Activated T-helper 1 cell treated with anti-CD3 and anti-CD28 coated beads, Interleukin-2, amount 50 U/mL, for 16 hours (primary cell): Measurements from ENCODE around the gene WWP2.

Source experiments
- DNase-seq, 2 donors: peaks; one replicate each; pipeline ENCODE4 v3.0.0-alpha.2; 2020; ENCODE audit warnings: low read depth in 1 of 2, low spot score in 1 of 2

WWP2 gene

DNA sequence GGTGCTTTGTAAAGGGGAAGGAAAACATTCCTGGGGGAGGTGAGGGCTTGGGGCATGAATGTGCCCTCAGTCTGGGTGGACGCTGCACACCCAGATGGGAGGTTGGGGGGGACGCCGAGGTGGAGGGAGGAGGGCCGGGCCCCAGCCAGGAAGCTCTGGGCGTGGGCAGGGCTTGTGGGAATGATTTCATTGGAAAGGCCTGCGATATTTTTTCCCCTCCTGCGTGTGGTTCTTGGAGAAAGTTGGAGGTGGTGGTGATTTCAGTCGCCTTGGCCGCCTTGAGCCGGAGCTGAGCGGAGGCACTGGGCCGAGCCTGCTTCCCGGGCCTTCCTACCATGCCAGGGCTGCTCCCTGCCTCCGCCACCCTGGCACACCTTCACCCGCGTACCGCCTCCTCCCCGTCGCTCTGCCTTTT lies 162.7 kb downstream of the WWP2 start:
- no peak for DNase-seq

DNA sequence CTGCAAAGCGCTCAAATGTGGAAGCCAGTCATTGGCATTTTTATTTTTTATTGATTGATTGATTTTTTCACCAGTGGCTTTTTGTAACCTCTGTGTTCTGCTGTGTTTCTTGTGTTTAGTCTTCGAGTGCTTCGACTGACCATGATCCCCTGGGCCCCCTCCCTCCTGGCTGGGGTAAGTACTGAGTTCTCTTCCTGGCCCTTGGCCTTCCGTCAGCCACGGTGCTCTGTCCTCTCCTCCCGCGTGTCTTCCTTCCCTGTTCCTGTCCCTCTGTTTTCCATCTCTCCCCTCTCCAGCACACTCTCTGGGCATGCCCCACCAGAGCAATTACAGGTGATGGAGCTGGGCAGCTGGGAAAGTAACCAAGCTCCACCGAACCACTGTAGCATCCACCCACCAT lies 163.2 kb downstream of the WWP2 start:
- DNase-seq = no peak

DNA sequence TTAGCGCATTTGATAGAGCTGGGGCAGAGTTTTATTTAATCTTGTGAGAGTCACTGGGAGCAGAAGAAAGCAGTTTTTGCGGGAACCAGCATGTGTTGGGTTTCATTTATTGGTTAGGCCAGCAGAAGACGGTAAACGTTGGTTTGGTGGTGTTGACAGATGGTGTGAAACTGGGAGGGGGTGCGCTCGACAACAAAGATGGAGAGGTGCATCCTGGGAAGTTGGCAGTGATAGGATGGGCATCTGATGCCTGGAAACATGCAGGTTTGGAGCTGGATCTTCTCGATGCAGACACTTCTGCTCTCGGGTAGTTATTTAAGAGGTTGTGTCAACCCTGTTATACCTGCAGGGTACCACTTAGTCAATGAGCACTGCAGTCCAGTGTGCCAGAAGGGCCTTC lies 164.1 kb downstream of the WWP2 start:
- DNase-seq = no peak

DNA sequence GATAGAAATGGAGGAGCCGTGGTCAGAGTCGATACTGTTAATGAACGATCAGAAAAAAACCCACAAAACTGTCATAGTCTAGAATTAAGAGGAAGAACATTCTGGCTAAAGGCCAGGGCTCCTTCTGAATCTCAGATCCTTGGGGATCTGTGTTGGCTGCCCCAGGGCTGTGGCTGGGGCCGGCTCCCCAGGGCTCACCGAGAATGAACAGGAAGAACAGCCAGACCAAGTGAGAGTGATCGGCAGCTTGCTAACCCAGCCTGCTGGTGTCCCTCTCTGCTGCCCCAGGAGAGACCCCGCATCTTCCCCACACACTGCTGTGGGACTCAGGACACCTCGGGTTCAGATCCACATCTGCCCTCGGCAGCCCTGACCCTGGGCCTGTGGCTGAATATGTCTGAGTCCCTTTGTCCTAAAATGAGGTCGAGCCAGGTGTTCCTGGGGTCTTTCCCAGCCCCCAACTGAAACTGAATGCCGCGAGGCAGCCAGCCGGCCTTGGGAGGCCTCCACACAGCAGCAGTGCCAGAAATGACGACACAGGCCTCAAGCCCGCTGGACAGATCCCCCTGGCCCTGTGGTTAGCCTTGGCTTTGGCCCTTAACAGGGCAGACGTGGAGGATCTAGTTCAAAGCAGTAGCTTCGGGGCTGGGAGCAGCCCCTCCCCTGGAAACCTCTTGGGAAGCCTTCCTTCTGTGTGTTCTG lies 165.1 kb downstream of the WWP2 start:
- no peak for DNase-seq

DNA sequence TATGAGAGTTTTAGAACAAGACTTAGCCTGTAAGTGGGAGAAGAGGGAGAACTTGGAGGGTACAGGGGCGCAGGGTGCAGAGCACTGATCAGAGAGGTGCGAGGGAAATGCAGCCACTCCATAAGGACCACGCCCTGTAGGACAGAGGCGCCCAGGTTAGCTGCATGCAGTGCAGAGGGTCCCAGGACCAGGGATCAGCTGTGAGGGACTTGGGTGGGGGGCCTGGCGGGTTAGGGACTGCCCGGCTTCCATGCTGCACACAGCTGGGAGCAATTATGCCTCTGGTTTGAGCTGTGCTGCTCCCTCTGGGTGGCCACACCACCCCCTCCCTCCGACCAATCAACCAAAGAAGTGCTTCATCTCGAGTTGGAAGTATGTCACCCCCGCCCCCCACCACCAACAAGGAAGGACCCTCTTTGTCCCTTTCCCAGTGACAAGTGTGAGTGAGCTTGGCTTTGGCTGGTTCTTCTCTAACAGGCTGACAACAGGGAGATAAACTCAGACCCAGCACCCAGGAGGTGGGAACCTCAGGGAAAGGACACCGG lies 166.8 kb downstream of the WWP2 start:
- no peak for DNase-seq

DNA sequence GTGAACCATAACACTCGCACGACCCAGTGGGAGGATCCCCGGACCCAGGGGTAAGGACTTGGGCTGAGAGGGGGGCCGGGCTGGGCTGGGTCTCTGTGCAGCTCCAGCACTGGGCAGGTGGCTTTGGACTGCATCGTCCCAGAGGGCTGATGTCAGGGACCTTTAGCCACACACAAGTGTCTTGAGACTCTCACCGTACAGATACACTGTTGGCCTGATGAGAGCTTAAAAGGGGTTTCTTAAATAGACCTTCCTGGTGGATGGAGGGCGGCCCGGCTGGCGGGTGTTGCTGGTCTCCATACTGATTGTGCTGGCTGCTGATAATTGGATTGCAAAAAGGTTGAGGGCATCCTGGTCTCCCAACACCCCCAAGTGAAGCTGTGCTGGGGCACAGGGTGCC lies 167.3 kb downstream of the WWP2 start:
- DNase-seq = no peak

DNA sequence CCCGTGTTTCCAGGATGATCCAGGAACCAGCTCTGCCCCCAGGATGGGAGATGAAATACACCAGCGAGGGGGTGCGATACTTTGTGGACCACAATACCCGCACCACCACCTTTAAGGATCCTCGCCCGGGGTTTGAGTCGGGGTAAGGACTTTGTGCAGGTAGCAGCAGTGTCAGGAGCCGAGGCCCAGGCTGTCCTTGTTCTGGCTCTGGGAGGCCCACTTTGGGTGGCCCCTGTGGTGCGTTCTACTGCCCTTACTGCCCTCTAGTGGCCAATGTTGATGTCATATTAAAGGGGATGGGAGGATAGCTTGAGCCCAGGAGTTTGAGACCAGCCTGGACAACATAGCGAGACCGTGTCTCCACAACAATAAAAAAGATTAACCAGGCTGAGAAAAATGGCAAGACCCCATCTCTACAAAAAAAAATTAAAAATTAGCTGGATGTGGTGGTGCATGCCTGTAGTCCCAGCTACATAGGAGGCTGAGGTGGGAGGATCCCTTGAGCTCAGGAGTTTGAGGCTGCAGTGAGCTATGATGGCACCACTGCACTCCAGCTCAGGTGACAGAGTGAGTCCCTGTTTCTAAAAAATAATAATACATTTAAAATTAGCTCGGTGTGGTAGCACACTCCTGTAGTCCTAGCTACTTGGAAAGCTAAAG lies 168.1 kb downstream of the WWP2 start:
- DNase-seq = no peak

DNA sequence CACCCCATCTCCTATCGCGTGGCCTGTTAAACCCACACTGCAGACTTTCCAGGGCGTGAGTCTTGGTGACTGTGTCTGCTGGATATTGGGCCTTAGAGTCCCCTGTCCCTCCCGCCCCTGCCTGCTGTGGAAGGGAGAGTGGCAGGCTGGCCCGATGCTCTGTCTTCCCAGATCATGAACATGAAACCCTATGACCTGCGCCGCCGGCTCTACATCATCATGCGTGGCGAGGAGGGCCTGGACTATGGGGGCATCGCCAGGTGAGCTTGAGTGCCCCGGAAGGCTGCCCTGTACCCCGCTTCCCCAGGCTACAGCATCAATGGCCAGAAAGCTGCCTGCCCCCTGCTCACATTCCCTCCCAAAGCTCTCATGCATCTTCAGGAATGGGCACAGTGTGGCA lies 169.5 kb downstream of the WWP2 start:
- no peak for DNase-seq

DNA sequence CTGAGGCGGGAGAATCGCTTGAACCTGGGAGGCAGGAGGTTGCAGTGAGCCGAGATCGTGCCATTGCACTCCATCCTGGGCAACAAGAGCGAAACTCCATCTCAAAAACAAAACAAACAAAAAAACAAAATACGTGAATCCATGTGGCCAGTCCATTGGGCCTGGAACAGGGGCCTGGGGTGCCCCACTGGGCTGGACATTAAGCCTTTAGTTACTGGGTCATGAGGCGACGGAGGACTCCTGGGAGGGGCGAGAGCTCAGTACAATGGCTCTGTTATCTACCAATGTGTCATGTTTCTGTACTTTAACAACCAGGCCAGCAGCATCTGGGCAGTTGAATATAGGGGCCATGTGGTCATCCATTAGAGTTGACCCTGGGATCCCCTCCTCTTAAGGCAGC lies 170.1 kb downstream of the WWP2 start:
- no peak for DNase-seq

DNA sequence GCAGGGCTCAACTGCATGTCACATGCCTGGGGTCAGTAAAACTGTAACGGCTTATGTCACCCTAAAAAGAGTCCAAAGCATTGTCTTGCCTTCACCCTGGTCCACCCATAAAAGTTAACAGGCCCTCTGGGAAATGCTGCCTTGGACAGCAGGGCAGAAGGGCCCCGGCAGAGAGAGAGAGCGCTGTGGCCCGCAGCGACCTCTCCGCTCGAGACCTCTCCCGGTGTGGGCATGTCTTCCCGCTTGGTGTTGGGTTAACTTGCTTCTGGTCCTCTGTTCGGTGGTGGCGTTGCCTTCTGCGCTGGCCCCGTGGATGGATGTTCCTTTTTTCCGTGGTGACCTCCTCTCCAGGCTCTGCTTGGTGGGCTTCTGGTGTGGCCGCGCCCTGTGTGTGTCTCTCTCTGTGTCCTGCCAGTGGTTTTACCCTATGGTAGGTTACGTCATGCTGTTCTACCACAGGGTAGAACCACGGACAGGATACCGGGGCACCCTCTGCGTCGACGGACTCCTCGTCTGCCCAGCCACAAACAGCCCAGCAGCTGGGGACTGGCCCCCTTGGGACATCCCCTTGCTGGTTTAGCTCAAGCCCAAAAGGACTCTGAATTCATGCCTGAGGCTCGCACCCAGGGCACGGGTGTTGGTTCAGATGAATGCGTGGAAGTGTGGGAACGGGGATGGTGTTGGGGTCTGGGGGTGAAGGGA lies 170.7 kb downstream of the WWP2 start:
- no peak for DNase-seq

DNA sequence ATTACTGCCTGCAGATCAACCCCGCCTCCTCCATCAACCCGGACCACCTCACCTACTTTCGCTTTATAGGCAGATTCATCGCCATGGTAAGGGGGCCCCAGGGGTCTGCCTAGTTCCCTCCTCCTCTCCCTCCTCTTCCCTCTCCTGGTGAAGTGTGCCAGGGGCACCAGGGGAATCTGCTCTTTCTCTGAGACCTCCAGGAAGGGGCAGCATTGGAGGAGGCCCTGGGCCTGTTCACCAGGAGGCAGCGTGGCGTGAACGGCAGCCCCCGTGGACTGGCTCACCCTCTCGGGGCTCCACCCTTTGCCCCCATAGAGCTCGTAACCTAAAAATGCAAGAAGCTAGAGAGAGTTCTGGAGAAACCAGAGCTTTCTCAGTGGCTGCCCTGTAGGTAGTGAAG lies 171.9 kb downstream of the WWP2 start:
- no peak for DNase-seq

DNA sequence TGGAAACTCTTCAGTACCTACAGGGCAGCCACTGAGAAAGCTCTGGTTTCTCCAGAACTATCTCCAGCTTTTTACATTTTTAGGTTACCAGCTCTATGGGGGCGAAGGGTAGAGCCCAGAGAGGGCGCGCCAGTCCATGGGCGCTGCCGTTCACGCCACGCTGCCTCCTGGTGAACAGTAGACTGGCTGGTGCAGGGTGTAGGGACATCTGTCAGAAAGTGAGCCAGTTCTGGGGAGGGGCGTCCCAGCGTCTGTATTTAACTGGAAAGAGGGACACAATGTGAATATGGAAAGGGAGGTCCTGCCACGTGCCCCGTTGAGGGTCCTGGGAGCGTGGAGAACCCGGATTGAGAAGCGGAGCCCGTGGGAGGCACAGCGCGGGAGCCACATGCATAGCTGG lies 172.6 kb downstream of the WWP2 start:
- DNase-seq = no peak

DNA sequence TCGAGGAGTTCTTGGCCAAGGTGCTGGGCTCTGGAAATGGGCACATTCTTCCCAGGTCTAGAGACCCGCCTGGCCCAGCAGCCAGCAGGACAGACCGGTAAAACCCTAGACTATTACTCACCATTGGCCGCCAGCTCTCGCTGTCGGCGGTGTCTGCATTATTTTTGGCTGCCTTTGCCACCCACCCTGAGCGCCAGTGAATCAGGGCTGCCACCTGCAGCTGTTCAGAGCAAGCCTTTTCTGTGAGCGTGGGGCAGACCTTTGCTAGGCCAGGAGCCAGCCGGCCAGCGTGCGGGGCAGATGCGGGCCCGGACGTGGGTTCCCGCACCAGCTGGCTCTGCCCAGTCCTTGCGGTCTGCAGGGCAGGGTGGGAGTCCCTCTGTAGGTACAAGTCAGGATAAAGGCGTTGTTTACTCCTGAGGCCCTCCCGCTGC lies 173.2 kb downstream of the WWP2 start:
- no peak for DNase-seq

DNA sequence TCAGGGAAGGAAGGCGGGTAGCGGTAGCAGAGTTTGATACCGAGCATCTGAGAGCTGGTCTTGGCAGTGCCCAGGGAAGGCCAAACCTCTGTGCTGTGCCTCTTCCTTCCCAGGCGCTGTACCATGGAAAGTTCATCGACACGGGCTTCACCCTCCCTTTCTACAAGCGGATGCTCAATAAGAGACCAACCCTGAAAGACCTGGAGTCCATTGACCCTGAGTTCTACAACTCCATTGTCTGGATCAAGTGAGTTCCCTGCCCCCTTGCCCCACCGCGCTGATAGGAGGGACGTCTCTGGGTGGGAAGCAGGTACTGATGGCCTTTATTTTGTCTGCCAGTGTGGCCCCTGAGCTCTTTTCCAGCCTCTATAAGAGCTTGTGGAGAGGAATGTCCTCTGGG lies 173.6 kb downstream of the WWP2 start:
- no peak for DNase-seq

DNA sequence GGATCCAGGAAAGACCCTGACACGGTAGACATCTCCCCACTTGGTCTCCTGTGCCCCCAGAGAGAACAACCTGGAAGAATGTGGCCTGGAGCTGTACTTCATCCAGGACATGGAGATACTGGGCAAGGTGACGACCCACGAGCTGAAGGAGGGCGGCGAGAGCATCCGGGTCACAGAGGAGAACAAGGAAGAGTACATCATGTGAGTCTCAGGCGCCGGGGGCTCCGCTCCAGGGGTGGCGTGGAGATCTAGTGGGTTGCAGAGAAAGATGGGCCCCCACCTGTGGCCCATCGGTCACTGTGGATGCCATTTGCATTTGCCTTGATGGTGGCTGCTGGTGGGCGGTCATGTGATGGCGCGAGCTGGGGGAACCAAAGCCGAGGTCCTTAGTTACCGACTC lies 174.1 kb downstream of the WWP2 start:
- DNase-seq = no peak

DNA sequence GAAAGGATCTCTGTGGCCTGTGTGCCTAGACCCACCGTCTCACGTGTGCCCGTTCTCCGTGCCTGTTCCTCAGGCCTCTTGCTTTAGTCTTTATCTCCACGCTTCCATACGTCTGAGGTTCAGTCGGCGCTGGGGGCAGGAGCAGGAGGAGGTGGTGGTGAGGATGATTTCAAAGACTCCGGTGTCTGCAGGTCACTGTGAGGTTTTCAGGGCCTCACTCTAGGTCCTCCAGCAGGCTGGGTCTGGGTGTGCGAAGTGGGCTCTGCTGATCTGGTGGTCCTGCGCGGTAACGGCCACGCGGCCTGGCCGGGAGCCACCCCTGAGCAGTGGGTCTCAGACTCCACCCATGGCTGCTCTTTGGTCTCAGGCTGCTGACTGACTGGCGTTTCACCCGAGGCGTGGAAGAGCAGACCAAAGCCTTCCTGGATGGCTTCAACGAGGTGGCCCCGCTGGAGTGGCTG lies 174.6 kb downstream of the WWP2 start:
- no peak for DNase-seq

DNA sequence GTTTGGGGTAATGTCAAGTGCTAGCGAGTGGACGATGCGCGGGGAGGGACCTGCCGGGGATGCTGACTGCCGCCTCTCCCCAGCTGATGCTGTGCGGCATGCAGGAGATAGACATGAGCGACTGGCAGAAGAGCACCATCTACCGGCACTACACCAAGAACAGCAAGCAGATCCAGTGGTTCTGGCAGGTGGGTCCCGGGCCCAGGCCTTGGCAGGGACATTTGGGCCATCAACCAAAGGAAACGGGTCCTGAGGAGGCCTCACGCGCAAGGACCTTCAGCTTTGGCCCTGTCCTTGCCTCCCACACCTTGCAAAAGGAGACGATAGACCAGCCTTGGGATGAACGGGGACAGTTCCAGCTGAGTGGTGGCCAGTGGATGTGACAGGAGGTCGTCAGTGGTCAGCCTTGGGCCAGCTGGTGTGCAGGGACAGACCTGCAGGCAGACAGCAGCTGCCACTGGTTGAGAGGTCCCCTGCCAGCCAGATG lies 175.4 kb downstream of the WWP2 start:
- no peak for DNase-seq

DNA sequence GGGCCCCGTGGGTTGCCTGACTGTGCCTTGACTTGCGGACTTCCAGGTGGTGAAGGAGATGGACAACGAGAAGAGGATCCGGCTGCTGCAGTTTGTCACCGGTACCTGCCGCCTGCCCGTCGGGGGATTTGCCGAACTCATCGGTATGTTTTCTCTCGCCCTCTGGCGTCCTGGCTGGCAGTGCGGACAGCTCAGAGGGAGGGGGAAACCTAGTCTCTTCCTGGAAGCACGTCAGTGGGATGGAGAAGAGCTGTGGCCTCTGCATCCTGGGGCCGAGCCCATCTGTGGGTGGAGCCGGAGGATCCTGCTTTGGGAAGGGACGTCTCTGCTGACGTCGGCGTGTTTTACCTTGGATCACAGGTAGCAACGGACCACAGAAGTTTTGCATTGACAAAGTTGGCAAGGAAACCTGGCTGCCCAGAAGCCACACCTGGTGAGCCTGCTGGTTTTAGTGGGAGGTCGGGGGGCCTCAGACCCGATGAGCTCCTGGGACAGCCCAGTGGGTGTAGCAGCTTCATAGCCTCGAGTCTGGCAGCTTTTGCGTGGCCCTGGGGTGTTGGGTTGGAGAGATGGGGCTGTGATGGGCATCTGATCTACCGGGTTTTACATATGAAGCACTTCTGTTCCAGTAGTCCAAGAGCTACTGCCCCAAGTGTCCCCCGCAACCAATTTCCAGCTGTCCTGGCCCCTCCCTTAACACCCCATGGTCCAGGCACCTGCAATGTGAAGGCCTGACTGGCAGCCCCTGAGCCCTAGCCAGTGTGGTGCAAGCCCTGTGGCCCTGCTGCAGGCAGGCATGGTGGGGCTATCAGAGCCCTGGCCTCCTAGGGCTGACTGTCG lies 177.1 kb downstream of the WWP2 start:
- DNase-seq = no peak

DNA sequence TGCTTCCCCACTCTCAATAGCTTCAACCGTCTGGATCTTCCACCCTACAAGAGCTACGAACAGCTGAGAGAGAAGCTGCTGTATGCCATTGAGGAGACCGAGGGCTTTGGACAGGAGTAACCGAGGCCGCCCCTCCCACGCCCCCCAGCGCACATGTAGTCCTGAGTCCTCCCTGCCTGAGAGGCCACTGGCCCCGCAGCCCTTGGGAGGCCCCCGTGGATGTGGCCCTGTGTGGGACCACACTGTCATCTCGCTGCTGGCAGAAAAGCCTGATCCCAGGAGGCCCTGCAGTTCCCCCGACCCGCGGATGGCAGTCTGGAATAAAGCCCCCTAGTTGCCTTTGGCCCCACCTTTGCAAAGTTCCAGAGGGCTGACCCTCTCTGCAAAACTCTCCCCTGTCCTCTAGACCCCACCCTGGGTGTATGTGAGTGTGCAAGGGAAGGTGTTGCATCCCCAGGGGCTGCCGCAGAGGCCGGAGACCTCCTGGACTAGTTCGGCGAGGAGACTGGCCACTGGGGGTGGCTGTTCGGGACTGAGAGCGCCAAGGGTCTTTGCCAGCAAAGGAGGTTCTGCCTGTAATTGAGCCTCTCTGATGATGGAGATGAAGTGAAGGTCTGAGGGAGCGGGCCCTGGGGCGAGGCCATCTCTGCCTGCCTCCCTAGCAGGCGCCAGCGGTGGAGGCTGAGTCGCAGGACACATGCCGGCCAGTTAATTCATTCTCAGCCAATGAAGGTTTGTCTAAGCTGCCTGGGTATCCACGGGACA lies 177.9 kb downstream of the WWP2 start:
- DNase-seq = no peak

DNA sequence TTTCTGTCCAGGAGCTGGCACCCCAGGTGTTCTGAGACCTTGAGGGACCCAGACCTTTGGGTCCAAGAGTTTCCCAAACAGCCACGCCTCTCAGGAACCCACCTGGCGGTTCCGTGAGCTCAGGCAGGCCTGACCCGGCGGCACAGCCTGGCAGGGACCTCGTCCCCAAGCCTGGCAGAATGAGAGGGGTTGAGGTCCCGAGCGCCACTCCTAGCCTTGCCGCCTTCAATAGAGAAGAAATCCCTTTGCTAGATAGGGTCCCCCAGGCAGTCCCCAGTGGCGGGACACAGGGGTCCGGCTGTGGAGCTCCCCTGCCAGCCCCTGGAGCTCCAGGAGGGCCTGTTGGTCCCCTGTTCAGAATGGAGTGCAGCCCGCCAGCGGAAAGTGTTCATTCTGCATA lies 178.5 kb downstream of the WWP2 start:
- no peak for DNase-seq
